Spleen (tissue), 11 donors: ENCODE data around the gene PRMT9. TPM values are rescaled to one million over a fixed set of nuclear protein-coding genes. Genes with fewer than 3 reads are reported as not detected.

ENCODE experiments used
- DNase-seq: peaks from one replicate; pipeline ENCODE4 v3.0.0-alpha.2; 2020
- H3K27ac ChIP-seq, 8 donors: fragments of 200-600 bp; sonication (generic) in 7 of 8; 1 replicate in 4 of 8; 2 replicates in 4 of 8; pipeline versions ENCODE4 v1.5.0 to v1.8.0; 2016 to 2021; ENCODE audit warnings: inconsistent platforms in 4 of 8, mild to moderate bottlenecking in 4 of 8, moderate library complexity in 1 of 8
- H3K27me3 ChIP-seq, 7 donors: fragments of 200-600 bp; sonication (generic) in 6 of 7; replicated peaks in 1 of 7; 1 replicate in 4 of 7; 2 replicates in 3 of 7; pipeline versions ENCODE4 v1.5.0 to v1.8.0; 2016 to 2021; ENCODE audit warnings: inconsistent platforms in 3 of 7, mild to moderate bottlenecking in 1 of 7
- H3K36me3 ChIP-seq, 6 donors: fragments of 200-600 bp; sonication (generic) in 5 of 6; 1 replicate in 4 of 6; 2 replicates in 2 of 6; pipeline versions ENCODE4 v1.5.0 to v1.8.0; 2016 to 2021; ENCODE audit warnings: inconsistent platforms in 2 of 6
- H3K4me1 ChIP-seq, 6 donors: fragments of 200-600 bp; sonication (generic) in 5 of 6; 1 replicate in 3 of 6; 2 replicates in 3 of 6; pipeline versions ENCODE4 v1.5.0 to v1.8.0; 2016 to 2021; ENCODE audit warnings: inconsistent platforms in 3 of 6
- H3K4me3 ChIP-seq, 8 donors: fragments of 200-600 bp; sonication (generic) in 7 of 8; 1 replicate in 4 of 8; 2 replicates in 4 of 8; pipeline versions ENCODE4 v1.5.0 to v1.8.0; 2016 to 2021; ENCODE audit warnings: inconsistent platforms in 4 of 8, mild to moderate bottlenecking in 4 of 8, moderate library complexity in 2 of 8
- H3K9me3 ChIP-seq, 8 donors: fragments of 200-600 bp; sonication (generic) in 7 of 8; 1 replicate in 4 of 8; 2 replicates in 4 of 8; pipeline versions ENCODE4 v1.5.0 to v1.8.0; 2016 to 2021; ENCODE audit warnings: inconsistent platforms in 4 of 8
- CTCF ChIP-seq, 11 experiments: fragments of 200-600 bp in 7 of 11; fragments of 450-650 bp in 4 of 11; sonication (generic) in 4 of 11; IDR thresholded peaks in 8 of 11; conservative IDR thresholded peaks in 3 of 11; 1 replicate in 7 of 11; 2 replicates in 4 of 11; pipeline versions ENCODE4 v1.4.0 to v1.8.0; 2016 to 2021; ENCODE audit warnings: antibody characterized with exemption in 11 of 11, inconsistent platforms in 4 of 11, mild to moderate bottlenecking in 1 of 11
- POLR2A ChIP-seq, 3 donors: fragments of 450-650 bp; IDR thresholded peaks; one replicate each; pipeline ENCODE4 v1.5.1; 2017; ENCODE audit warnings: antibody characterized with exemption in 3 of 3, mild to moderate bottlenecking in 1 of 3
- POLR2AphosphoS5 ChIP-seq, 3 donors: sonication (generic); formaldehyde crosslinking; IDR thresholded peaks; one replicate each; pipeline ENCODE4 v1.5.1; 2017; ENCODE audit warnings: antibody characterized with exemption in 3 of 3
- whole genome bisulfite sequencing, 5 donors: extraction: QIAGEN DNeasy Blood & Tissue Kit in 3 of 5; methylation state at CpG; one replicate each; pipeline versions ENCODE4 v1.1.5 to v1.1.7; 2013 to 2018; 5-methylcytosine and 5-hydroxymethylcytosine counted together
- intact Hi-C: fragments of 100-400 bp; cut with DNase I; formaldehyde crosslinking; loops from one replicate; pipeline ENCODE4 v1.15.0; 2023; ENCODE audit warnings: low total_unique reads
- polyA plus RNA-seq, 3 donors: library from polyadenylated mRNA; stranded (reverse); fragments of 200-250 nt; gene quantifications; one replicate each; pipeline ENCODE4 v1.2.1, GENCODE V29; 2013
- total RNA-seq, 7 donors: library from RNA; depleted of rRNA in 3 of 7; stranded (reverse); fragments of >200 nt in 3 of 7; fragmentation: NEBNext Ultra II Directional in 4 of 7; extraction: Animal tissue kit (Norgen Biotek cat#: 25700) in 4 of 7; gene quantifications; one replicate each; pipeline versions ENCODE4 v1.1.0 to v1.2.1, GENCODE V29; 2016 to 2021
- donor health status: healthy with polysubstance abuse.
- donor health status: DM: no; HTN: no; CAD: no; lungs with moderate emphysema.
- donor health status: DM: no; HTN: no; CAD: no.
- donor health status: Bipolar disorder and iron deficiency.
- donor health status: healthy.
- donor health status: DM: no; HTN: no; CAD: no.
- donor health status: DM: yes; HTN: yes; CAD: no.

The PRMT9 gene
- total and polyA plus RNA-seq, 10 donors, result 2.9 to 11.2 (median 8.7) TPM

GRCh38 chr4:147678796-147679549 lies 5.0 kb downstream of the PRMT9 start:
- no peaks in the 10 kb centered on the region for H3K9me3 ChIP-seq
- H3K4me3 ChIP-seq, result no peak overlapping the region
- peaks cover 5 to 31% (median 16%) of the 10 kb centered on the region in 6 donors for H3K4me1 ChIP-seq
- no peaks in the 10 kb centered on the region for H3K27me3 ChIP-seq
- 92 to 97% (median 96%) methylated on average over 12 of the region's 12 CpGs for WGBS, 5 donors
- no peak overlapping the region for H3K27ac ChIP-seq
- intact Hi-C loops, result no loop called here
- no peak for DNase-seq
- no peak for TF ChIP-seq POLR2AphosphoS5 (IDR thresholded peaks at IDR 0.05)
- TF ChIP-seq POLR2A (IDR thresholded peaks at IDR 0.05), result no peak
- TF ChIP-seq CTCF (IDR thresholded peaks at IDR 0.05 in 8 of 11, conservative IDR thresholded peaks at IDR 0.05 in 3 of 11), result no peak
- peaks cover 0 to 51% (median 14%) of the 10 kb centered on the region in 6 donors for H3K36me3 ChIP-seq

DNA sequence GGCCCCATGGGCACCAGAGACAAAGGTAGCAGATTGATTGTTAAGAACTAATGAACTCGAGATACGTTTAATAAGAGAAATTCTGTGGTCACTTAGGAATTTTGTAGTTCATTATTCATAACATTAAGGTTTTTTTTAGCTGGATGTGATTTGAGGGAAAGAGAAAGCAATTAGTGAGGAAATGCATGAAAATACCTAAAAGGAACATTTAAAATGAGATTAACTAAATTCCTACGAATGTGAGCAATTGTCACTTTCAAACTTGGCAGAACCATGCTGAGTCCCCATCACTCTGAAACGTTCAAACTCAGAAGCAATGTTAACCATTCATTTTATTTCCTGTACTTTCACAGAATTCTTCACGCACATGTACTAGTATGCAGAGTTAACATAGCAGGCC lies 5.9 kb downstream of the PRMT9 start:
- Histone ChIP-seq H3K27me3 (no peaks in the 10 kb centered on the region), H3K4me1 (peaks cover 4 to 25% (median 13%) of the 10 kb centered on the region in 6 donors), H3K4me3 (no peak overlapping the region), H3K9me3 (no peaks in the 10 kb centered on the region), H3K36me3 (peaks cover 0 to 57% (median 14%) of the 10 kb centered on the region in 6 donors), H3K27ac (no peak overlapping the region)
- intact Hi-C loops, result no loop called here
- WGBS, 5 donors, result 76 to 87% (median 78%) methylated on average over 5 of the region's 5 CpGs
- TF ChIP-seq POLR2AphosphoS5 (IDR thresholded peaks at IDR 0.05) (no peak), CTCF (IDR thresholded peaks at IDR 0.05 in 8 of 11, conservative IDR thresholded peaks at IDR 0.05 in 3 of 11) (no peak), POLR2A (IDR thresholded peaks at IDR 0.05) (no peak)
- DNase-seq, result no peak

DNA sequence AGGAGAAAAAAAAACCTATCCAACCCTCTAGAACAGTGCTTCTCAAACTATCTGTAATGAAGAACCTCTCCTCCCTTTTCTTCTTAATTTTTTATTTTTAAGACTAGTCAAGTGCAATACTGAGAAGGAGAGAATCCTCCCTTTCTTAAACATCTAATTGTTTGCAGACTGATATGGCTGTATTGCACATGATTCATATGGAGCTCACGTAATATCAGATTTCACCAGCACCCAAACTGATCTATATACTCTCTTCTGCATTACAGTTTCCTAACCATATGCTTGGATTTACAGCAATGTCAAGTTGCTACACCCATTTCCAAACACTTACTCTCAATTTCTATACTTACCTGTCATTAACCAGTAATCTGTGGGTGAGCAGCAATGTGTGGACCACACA lies 9.5 kb downstream of the PRMT9 start:
- Histone ChIP-seq H3K36me3 (peaks cover 0 to 76% (median 16%) of the 10 kb centered on the region in 6 donors), H3K27me3 (no peaks in the 10 kb centered on the region), H3K4me3 (no peak overlapping the region), H3K9me3 (no peaks in the 10 kb centered on the region), H3K4me1 (no peaks in the 10 kb centered on the region), H3K27ac (no peak overlapping the region)
- intact Hi-C loops, result no loop called here
- DNase-seq, result no peak
- 71 to 96% (median 84%) methylated on average over 1 of the region's 1 CpG for WGBS, 5 donors
- TF ChIP-seq POLR2A (IDR thresholded peaks at IDR 0.05), result no peak
- TF ChIP-seq POLR2AphosphoS5 (IDR thresholded peaks at IDR 0.05), result no peak
- TF ChIP-seq CTCF (IDR thresholded peaks at IDR 0.05 in 8 of 11, conservative IDR thresholded peaks at IDR 0.05 in 3 of 11), result no peak

- peaks cover 0 to 76% (median 12%) of the 10 kb centered on the region in 6 donors for H3K36me3 ChIP-seq
- intact Hi-C loops, result no loop called here
- no peak for TF ChIP-seq POLR2A (IDR thresholded peaks at IDR 0.05)
- no peak for TF ChIP-seq POLR2AphosphoS5 (IDR thresholded peaks at IDR 0.05)
- TF ChIP-seq CTCF (IDR thresholded peaks at IDR 0.05 in 8 of 11, conservative IDR thresholded peaks at IDR 0.05 in 3 of 11), result no peak
- no peaks in the 10 kb centered on the region for H3K27me3 ChIP-seq
- no peak for DNase-seq
- H3K4me1 ChIP-seq, result no peaks in the 10 kb centered on the region
- H3K4me3 ChIP-seq, result no peak overlapping the region
- no peak overlapping the region for H3K27ac ChIP-seq
- 93 to 98% (median 95%) methylated on average over 4 of the region's 4 CpGs for WGBS, 5 donors
- no peaks in the 10 kb centered on the region for H3K9me3 ChIP-seq
Observed at GRCh38 chr4:147674073-147674472, 9.9 kb downstream of the PRMT9 start.
